Stimulated activated CD4-positive, alpha-beta T cell treated with anti-CD3 and anti-CD28 coated beads, Interleukin-4, amount 100 ng/mL, for 4 hours (primary cell): ENCODE data around the gene ACTL8.

ENCODE experiments used
- DNase-seq, 2 experiments: peaks; one replicate each; pipeline ENCODE4 v3.0.0-alpha.2; 2020

ACTL8 gene

DNA sequence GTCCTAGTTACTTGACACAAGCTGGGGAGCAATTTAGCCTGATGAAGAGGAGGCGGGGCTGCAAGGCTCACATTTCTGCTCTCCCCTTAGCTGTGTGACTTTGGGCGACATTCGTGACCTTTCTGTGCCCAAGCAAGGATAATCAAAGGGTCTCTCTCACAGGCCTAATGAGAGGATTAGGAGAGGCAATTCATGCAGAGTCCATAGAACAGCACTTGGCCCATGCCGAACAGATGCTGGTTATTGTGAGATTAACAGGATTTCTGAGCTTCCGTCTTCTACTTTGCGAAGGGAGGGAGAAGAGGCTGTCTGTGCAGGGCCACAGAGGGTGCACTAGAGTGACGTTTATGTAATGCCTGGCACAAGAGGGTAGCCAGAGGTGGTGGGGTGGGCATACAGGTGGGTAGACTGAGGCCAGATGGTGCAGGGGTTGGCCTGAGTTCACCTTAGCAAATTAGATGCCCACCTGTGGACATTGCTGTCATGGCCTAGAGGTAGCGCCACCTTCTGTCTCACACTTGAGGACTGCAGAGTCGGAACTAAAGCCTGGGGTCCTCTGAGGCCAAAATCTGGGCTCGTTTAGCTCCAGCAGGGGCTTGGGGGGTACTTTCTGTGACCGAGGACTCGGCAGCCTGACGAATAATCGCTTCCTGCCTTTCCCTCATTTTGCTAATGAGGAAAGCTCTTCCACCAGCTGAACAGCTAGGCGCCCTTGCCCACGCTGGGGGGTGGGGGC is 18.6 kb downstream of the ACTL8 start:
- no peak for DNase-seq

DNA sequence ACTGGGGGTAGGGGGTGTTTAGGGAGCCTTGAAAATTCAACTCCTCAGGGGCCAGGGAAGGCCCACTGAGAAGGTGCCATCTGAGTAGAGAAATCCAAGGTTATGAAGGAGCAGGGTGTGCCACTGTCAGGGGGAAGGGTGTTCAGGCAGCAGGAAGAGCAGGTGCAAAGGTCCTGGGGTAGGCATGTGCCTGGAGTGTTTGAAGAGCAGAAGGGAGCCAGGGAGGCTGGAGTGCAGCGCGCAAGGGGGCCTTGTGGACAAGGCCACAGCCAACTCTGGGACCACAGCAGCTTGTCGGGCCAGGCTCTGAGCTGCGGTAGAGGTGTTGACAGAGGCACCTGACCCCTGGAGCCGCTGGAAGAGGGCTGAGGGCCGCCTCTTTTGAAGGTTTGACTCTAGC is 19.3 kb downstream of the ACTL8 start:
- no peak for DNase-seq

DNA sequence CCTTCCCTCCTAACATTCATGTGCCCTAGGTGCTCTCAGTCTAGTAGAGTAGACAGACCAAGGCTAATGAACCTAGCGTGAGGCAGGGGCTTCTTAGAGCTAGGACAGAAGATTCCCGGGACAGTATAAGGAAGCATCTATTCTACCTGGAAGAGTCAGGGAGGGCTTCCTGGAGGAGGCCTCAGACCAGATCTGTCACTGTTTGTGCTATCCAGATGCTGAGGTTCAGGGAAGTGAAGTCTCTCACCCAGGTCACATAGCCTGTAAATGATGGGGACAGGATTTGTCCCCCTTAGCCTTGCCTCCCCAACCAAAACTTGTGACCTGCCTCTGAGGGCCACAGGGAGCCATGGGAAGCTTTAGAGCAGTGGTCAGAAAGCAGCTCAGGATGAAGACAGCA is 20.7 kb downstream of the ACTL8 start:
- DNase-seq, result no peak

DNA sequence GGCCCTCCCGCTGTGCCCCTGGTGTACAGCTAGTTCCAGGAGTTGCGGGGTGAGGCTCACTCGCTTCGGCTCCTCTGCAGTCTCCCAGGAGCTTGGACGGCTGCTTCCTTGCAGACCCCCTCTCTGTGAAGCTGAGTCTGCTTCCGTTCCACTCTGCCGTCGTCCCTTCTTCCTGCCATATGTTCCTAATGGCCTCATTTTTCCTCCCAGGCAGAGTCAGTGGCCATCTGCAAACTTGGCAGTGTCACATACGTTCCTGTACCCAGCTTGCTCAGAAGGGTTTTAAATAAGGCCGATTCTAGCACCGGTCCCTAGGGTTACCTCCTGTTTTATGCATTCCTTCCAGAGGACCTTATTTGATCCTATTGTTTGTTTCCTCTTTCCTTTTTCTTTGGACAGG is 21.3 kb downstream of the ACTL8 start:
- no peak for DNase-seq

DNA sequence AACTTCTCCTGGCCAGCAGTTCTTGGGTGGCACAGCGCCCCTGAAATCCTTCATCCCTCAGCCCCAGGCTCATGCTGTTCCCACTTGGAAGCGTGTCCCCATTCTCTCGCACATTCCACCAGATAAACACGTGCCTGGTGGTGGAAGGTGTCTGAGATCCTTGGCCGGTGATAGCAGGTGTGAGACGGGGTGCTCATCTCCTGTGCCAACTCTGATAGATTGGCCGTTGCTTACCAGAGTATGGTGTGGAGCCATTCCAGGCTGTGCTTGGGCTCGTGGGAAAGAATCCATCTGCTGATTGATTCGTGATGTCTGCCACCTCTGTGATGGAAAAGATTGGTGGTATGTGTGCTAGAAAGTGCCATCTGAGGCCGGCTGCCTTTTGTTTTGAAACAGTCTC is 22.2 kb downstream of the ACTL8 start:
- DNase-seq, result no peak

DNA sequence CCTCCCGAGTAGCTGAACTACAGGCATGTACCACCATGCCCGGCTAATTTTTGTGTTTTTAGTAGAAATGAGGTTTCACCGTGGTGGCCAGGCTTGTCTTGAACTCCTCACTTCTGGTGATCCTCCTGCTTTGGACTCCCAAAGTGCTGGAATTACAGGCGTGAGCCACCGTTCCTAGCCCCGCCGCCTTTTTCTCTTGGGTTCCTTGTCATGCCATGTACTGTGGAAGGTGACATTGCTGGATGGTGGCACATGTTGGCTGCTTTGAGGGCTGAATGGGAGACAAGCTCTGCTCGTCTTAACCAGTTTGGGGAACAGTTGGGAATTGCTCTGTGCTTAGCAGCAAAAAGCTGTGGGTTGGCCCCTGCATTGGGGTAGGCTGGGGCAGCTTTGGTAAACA is 22.7 kb downstream of the ACTL8 start:
- no peak for DNase-seq

DNA sequence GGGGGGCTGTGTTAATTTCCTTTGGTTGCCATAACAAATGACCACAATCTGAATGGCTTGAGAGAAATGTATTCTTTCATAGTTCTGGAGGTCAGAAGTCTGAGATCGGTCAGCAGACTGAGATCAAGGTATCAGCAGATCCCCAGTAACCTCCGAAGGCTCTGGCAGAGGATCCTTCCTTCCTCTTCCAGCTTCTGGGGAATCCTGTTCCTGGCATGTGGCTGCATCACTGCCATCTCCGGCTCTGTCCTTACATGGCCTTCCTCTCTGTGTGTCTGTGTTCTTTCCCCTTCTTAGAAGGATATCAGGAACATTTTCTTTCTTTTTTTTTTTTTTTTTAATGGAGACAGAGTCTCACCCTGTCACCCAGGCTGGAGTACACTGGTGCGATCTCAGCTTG is 25.8 kb downstream of the ACTL8 start:
- no peak for DNase-seq

DNA sequence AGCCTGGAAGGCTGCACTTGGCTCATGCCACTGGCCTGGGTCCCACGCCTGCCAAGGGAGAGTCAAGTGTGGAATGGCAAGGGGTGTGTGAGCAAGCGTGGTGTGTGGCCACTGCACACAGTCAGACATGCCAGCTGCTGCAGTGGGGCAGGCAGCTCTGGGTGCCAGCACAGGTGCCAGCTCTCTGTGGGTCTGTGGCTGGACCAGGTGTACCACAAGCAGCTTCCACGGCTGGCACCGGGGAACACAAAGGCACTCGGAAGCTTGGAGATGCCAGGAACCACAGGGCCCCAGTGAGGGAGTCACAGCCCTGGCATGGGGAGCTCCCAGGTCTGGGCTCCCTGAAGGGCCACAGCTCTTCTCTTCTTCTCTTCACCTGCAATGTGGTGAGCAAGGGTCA is 34.8 kb downstream of the ACTL8 start:
- no peak for DNase-seq

DNA sequence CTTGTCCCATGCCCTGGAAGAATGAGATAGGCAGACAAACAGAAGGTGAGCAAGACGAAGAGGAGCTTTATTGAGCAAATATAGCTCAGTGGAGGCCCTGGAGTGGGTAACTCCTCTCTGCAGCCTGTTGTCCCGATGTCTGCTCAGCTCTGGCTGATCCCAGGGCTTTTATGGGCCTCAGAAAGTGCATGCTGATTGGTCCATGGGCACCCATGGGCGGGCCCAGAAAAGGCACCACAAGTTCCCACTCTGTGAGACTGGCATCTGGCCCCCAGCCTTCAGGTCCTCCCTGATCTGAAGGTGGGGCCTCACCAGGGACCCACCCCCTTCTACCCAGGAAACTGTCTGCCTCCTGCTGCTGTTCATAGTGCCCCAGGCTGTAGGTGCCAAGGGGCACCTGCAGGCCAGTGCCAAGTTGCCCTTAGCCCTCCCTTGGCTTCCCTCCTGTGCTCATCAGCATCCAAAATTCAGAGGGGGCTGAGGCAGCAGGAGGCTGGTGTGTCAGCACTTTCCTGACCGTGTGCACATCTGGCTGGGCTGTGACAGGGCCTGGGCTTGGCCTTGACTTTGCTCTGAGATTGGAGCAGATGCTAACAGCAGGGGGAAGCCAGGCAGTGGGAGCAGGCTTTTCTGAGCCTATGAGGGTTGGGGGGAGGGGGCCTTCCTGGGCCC is 35.4 kb downstream of the ACTL8 start:
- no peak for DNase-seq

DNA sequence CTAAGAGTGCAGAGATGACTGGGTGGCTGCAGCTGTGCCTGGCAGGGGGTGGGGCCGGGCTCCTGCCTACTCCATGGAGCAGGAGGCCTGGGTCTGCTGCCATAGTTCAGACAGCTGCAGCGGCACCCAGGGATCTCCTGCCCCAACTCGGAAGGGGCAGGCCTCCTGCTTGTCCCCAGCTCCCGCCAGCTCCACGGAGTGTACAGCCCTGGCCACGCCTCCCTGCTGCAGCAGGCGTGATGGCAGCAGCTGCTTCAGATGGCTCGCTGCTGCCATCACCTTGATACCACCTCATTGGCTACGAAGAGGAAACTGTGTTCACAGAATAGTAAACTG is 35.9 kb downstream of the ACTL8 start:
- DNase-seq, result no peak

DNA sequence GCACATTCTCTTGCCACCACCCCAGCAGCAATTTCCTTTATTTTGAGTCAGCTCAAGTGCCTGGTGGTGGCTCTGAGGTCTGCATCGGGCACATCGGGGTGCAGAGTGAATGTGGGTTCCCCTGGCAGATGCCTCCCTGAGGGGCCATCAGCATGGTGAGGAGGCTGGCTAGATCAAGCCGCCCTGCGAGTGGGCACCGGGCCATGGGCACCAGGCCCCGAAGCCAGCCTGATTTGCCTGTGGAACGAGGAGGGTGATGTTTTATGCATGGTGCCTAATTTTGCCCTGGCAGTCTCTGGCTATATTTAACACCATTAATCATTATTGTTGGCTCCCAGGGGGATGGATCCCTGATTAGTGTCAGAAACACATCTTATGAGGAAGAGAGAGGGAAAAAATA is 36.3 kb downstream of the ACTL8 start:
- DNase-seq, result no peak

DNA sequence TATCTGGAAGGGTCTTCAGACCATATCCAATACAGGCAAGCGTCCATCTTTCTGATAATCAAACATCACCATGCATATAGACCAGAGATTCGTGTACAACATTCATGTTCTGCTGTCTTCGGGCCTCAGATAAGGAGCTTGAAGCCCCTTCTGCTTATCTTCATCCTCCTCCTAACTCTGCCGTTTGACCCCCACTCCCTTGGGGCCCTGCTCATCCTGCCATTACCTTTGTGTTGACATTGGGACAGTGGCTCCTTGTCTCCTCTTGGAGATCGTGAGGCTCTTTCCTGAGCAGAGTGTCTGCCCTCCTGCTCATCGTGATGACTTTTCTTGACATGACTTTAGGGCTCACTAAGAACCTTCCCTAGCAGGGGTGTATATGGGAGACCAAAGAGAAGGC is 37.3 kb downstream of the ACTL8 start:
- no peak for DNase-seq

DNA sequence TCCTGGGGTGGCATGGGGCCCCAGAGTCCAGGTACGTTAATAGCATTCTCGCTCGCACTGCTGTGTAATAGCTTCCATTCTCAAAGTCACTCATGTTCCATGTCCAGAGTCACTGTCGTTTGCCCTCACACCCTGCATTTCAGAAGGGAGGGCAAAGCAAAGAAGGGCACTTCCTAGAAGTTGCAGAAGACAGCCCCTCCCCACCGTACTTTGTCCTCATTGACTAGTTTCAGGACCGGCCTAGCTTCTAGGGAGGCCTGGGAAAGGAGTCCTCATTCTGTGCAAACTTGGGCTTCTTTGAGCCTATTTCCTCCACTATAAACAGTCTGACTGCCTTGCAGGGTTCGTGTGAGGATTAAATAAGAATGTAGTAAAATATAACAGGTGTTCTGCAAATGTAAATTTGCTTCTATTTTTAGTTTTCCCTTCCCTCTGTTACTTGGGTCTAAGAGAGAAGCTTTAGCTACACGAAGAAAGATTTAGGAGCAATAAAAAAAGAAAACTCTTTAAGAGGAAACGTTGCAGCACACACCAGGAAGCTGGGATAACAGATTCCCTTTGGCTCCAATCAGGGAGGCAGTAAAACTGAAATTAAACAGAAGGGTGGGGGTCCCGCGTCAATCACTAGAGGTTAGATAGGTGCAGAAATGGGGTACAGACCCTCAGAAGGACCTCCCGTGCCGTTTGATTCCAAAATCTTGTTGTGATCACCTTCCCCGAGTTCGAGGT is 40.1 kb downstream of the ACTL8 start:
- DNase-seq, result no peak

DNA sequence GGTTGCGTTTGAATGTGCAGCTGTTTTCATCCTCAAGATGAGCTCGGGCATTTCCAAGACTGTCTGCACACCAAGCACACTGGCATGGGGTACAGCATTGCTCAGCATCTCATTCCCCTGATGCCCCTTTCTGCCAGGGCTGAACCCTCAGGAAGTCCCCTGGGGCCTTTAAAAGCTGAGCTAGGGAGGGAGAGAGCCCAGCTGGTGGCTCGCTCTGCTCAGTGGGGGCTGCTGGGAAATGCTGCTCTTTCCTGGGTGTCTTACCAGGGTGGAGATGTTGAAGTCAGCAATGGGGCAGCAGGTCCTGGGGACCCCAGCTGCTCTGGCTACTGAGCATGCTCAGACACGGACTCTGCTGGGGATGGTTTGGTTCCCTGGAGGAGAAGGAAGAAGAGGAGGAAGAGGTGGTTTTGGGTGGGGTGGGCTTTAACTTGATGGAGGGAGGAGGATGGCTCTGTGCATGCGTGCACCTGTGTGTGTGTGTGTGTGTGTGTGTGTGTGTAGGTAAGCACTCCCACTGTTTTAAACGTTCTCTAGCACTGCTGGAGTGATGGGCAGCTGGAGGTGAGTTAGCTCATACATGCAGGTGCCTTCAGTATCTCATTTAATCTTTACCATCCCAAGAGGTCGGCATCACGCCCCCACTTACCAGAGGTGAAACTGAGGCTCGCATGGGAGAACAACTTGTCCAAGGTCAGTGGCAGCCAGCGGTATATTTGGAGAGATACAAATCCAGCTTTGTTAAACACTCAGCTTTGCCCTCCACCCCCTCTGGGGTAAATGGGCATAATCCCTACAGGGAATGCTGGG is 40.9 kb downstream of the ACTL8 start:
- no peak for DNase-seq

DNA sequence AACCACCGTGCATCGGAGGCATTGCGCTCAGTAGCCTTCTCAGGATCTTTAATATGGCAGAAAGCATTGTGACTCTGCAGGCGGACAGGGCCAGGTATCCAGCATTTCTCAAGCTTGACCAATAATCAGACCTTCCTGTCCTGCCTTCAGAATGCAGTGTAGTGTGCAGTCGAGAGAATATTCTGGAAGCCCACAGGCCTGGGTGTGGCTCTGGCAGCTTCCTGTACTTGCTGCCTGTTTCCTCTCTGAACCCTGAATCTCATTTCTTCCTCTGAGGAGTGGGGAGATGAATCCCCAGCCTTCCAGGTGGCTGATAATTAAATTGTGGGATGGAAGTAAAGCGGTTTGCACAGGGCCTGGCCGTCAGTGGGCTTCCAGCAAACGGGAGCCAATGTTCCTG is 42.3 kb downstream of the ACTL8 start:
- no peak for DNase-seq

DNA sequence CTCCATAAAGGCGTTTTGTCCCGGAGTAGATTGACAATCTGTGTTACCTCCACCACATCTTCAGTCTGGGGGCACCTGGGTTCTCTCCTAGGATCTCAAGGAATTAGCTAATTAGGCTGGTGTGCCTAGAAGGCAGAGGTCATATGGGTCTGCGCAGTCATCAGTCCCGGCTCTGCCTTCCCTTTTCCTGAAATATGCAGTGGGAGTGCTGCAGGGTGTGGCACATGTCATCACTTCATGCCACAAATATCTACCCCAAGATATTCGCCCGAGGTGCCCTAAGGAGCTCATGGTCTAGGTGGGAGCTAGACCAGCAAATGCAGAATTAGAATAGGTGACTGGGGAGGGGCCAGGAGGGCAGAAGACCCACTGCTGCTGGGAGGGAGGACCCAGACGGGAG is 42.9 kb downstream of the ACTL8 start:
- DNase-seq, result no peak

DNA sequence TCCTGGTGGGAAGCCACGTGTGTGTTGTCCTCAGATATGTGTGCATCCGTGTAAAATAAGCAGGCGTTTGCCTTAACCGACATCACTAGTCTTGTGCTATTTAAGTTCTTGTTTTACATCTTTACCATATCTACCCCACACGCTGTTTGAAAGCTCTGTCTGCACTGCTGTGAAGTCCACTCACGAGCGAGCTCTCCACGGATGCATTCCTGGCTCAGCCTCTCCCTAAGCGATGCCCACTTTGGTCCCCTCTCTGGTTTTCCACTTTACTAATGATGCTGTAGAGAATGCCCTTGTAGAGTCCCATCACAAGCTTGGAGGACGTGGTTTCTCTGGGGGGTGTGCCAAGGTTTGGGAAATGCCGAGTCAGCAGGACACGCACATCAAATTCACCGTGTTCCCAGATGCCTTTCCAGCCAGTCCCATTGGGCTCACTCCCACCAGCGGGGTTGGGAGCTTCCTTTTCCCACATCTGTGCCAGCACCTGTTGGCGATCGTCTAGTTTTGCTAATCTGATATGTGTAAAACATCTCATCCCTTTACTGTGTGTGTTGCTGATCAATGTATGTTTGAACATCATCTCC is 43.8 kb downstream of the ACTL8 start:
- no peak for DNase-seq

DNA sequence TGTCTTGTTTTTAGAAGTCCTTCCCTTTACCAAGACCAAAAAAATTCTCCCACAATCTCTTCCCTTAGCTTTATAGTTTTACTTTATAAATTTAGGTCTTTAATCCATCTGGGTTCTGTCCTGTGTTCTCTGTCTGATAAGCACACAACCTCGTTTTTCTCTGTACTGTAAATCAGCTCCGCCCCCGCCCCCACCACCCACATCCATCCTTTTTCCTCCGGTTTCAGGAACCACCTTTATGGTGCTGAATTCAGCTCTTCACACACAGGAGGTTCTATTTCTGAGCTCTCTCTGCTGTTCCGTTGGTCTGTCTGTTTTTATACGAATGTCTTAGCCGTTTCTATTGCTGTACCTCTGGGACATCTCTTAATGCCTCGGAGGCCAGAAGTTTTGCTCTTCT is 44.5 kb downstream of the ACTL8 start:
- no peak for DNase-seq

DNA sequence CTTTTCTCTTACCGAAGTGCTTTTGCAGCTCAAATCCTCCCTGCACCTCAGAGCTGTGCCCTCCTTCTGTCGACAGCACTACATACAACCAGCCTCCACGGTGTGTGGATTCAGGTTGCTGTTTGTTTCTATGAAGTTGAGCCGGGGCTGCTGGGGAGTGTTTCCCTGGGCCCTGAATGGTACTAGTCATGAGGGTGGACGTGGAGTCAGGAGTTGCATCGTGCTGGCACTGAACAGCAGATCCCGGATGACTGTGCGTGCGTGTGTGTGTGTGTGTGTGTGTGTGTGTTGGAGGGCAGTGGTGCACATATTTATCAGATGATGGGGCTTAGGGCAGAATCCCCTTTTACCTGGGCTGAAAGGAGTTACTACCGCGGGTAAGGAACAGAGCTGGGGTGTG is 47.0 kb downstream of the ACTL8 start:
- no peak for DNase-seq

DNA sequence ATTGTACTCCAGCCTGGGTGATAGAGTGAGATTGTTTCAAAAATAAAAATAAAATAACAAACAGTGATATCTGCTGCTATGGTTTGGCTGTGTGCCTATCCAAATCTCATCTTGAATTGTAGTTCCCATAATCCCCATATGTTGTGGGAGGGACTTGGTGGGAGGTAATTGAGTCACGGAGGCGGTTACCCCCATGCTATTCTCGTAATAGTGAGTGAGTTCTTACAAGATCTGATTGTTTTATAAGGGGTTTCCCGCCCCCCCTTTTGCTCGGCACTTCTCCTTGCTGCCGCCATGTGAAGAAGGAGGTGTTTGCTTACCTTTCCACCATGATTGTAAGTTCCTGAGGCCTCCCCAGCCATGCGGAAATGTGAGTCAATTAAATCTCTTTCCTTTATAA is 47.8 kb downstream of the ACTL8 start:
- no peak for DNase-seq

DNA sequence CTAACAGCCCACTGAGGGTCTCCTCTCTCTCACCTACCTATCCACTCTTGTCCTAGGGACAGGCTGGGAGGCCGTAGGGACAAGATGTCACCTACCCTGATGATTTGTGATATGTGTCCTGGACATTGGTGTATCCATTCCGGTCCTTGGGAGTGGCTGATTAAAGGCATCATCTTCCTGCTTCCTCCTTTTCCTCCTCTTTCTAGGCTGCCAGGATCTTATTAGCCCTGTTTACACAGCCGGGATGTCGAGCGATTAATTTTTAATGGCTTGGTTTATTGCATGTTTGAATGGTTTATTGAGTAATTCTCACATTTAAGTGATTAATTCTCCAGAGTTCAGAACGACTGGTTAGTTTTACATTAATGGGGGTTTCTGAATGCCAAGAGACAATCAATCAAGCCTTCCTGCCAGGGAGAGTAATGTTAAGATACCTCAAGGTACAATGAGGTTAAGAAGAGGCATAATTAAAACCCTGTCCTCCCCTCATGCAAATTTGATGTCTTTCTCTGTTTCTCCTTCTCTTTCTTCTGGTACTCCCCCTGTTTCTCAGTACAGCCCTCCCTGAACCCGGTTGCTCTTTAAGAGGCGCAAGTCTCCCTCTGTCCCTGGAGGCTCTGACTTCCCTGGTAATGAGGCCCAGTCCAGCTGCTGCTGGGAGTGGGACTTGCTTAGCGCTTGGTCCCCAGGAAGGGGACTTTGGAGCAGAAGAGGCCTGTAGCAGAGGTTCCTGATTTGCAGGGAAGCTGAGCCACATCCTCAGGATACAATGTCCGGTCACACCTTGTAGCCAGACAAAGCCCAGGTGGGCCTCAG is 50.9 kb downstream of the ACTL8 start:
- DNase-seq, result no peak

DNA sequence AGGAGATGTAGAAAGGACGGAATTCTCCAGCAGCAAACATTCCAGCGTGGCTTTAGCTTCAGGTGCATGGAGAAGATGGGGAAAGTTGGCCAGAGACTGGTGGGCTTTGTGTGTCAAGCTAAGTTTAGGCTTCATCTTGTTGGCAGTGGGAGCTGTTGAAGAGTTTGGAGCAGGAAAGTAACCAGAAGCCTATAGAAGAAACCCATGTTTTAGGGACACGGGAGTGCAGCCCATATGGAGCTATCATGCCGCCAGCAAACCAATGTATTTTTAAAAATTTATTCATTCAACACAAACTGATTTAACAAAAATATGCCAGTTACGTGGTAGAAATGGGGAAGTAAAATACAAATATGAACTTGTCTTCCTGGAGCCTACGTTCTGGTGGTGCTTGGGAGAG is 53.7 kb downstream of the ACTL8 start:
- DNase-seq, result no peak
